HepG2 (cell line): ENCODE measurements around the gene PRICKLE2. TPM values are rescaled to one million over a fixed set of nuclear protein-coding genes. Genes with fewer than 3 reads are reported as not detected.

Source experiments
- CENPT ChIP-seq: sonication (generic); formaldehyde crosslinking; IDR thresholded peaks from 2 replicates; pipeline ENCODE4 v1.8.0; 2022; ENCODE audit warnings: low read depth, mild to moderate bottlenecking, moderate library complexity, missing genetic modification reagents
- CREB1 ChIP-seq, 2 experiments: fragments of 450-650 bp in 1 of 2; IDR thresholded peaks; 2 replicates each; pipeline ENCODE4 v1.6.1; 2016 to 2017; ENCODE audit warnings: control low read depth in 1 of 2, mild to moderate bottlenecking in 1 of 2, missing compliant biosample characterization in 1 of 2, missing genetic modification characterization in 1 of 2
- FOXP1 ChIP-seq, 2 experiments: fragments of 450-650 bp in 1 of 2; IDR thresholded peaks; 2 replicates each; pipeline ENCODE4 v1.6.1; 2017 to 2018; ENCODE audit warnings: antibody characterized with exemption in 1 of 2
- HDAC2 ChIP-seq: sonication (generic); formaldehyde crosslinking; IDR thresholded peaks from 2 replicates; pipeline ENCODE4 v1.4.0; 2020; ENCODE audit warnings: missing genetic modification reagents
- NR3C1 ChIP-seq: sonication (generic); formaldehyde crosslinking; IDR thresholded peaks from 2 replicates; pipeline ENCODE4 v1.4.0; 2020; ENCODE audit warnings: missing genetic modification reagents
- PHF20 ChIP-seq: sonication (generic); formaldehyde crosslinking; IDR thresholded peaks from 2 replicates; pipeline ENCODE4 v1.5.0; 2020; ENCODE audit warnings: mild to moderate bottlenecking, missing genetic modification reagents
- RBAK ChIP-seq: sonication (generic); formaldehyde crosslinking; IDR thresholded peaks from 2 replicates; pipeline ENCODE4 v1.5.1; 2020; ENCODE audit warnings: mild to moderate bottlenecking, missing genetic modification reagents
- TCF7 ChIP-seq: sonication (generic); IDR thresholded peaks from 2 replicates; pipeline ENCODE4 v1.6.1; 2016; ENCODE audit warnings: antibody characterized with exemption, low read depth
- ZEB1 ChIP-seq: IDR thresholded peaks from 2 replicates; pipeline ENCODE4 v1.6.1; 2012; ENCODE audit warnings: mild to moderate bottlenecking, low read depth, inconsistent platforms; ENCODE audit not compliant: insufficient replicate concordance
- ZKSCAN8 ChIP-seq: IDR thresholded peaks from 2 replicates; pipeline ENCODE4 v1.6.1; 2016; ENCODE audit warnings: borderline replicate concordance, missing genetic modification reagents, missing compliant biosample characterization
- ZNF337 ChIP-seq: sonication (generic); formaldehyde crosslinking; IDR thresholded peaks from 2 replicates; pipeline ENCODE4 v1.5.1; 2020; ENCODE audit warnings: missing genetic modification reagents, low read depth, mild to moderate bottlenecking, borderline replicate concordance
- ZNF496 ChIP-seq: sonication (generic); formaldehyde crosslinking; IDR thresholded peaks from 2 replicates; pipeline ENCODE4 v1.8.1; 2023; ENCODE audit warnings: mild to moderate bottlenecking, moderate library complexity, missing genetic modification reagents; ENCODE audit not compliant: insufficient replicate concordance
- polyA plus RNA-seq, 8 experiments: library from polyadenylated mRNA; depleted of rRNA in 3 of 8; stranded (reverse) in 7 of 8; unstranded in 1 of 8; fragments of >200 nt; fragmentation: Illumina TruSeq in 4 of 8; extraction: Trizol in 4 of 8; gene quantifications; 2 replicates each; pipeline versions ENCODE4 v1.2.1 to v1.2.3, GENCODE V29; 2011 to 2016; ENCODE audit warnings: low read depth in 4 of 8, missing spikeins in 1 of 8, mixed read lengths in 1 of 8; ENCODE audit not compliant: insufficient read depth in 1 of 8
- total RNA-seq, 5 experiments: library from RNA; depleted of rRNA; stranded (reverse); fragments of >200 nt; fragmentation: Illumina TruSeq; extraction: Trizol; gene quantifications; 2 replicates each; pipeline ENCODE4 v1.2.3, GENCODE V29; 2016; ENCODE audit warnings: low read depth in 1 of 5
- TF ChIP-seq, protein P1 (sequence below): sonication (generic); formaldehyde crosslinking; IDR thresholded peaks from 2 replicates; pipeline ENCODE4 v1.8.0; 2022; ENCODE audit warnings: mild to moderate bottlenecking, missing genetic modification reagents, borderline replicate concordance
- TF ChIP-seq, protein P2 (sequence below): sonication (generic); formaldehyde crosslinking; IDR thresholded peaks from 2 replicates; pipeline ENCODE4 v1.5.1; 2020; ENCODE audit warnings: mild to moderate bottlenecking, moderate library complexity, missing genetic modification reagents
- TF ChIP-seq, protein P3 (sequence below): sonication (generic); formaldehyde crosslinking; IDR thresholded peaks from 2 replicates; pipeline ENCODE4 v1.4.0; 2020; ENCODE audit warnings: missing genetic modification reagents
- TF ChIP-seq, protein P4 (sequence below): IDR thresholded peaks from 2 replicates; pipeline ENCODE4 v1.4.0; 2020; ENCODE audit warnings: mild to moderate bottlenecking, missing genetic modification reagents

PRICKLE2 gene
- total and polyA plus RNA-seq, 2 of the 13 experiments (the other 11 are each of a cell fraction or from before 2014, with no cell fraction given): 0.01 to 0.07 TPM

DNA sequence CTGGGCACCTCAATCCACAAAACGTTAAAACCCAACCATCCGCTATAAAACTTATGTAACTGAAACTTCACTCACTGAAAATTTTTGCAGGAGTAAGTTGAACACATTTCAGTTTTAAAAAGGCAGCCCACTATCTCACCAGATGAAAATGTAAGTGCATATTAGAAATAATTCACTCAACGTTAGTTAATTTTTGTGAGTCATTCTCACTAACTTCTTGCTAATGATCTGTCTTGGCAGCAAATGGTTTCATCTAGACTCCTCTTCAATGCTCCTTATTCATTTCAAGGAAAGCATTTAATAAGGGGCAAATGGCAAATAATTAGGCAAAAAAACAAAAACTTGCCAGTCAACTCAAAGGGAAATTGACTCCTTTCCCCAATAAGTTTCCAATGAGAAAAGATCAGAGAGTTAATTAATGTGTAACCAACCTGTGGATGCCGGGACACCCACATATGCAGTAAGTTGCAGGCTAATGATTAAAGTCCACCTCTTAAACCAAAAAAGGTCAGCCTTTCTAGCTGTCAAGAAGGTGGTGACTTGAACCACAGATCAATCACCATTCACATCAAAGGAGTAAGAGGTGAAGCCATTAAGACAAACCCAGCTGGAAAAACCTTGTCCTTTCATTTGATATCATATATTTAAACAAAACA is 22.9 kb upstream of the PRICKLE2 start (continued):
- TF ChIP-seq, protein P1, sequence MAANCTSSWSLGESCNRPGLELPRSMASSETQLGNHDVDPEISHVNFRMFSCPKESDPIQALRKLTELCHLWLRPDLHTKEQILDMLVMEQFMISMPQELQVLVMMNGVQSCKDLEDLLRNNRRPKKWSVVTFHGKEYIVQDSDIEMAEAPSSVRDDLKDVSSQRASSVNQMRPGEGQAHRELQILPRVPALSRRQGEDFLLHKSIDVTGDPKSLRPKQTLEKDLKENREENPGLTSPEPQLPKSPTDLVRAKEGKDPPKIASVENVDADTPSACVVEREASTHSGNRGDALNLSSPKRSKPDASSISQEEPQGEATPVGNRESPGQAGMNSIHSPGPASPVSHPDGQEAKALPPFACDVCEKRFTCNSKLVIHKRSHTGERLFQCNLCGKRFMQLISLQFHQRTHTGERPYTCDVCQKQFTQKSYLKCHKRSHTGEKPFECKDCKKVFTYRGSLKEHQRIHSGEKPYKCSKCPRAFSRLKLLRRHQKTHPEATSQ (CRISPR knock-in tag): no peak
- TF ChIP-seq ZNF337 (CRISPR knock-in tag): no peak
- TF ChIP-seq CENPT: no peak
- peak; percentile 83 for TF ChIP-seq TCF7
- TF ChIP-seq NR3C1: no peak
- no peak for TF ChIP-seq CREB1 (IDR thresholded peaks at IDR 0.05)
- TF ChIP-seq CREB1 (CRISPR knock-in tag; IDR thresholded peaks at IDR 0.05): peak; percentile 32; the same call in 1 of the 2 replicates
- TF ChIP-seq ZEB1: peak; percentile 33
- TF ChIP-seq, protein P2, sequence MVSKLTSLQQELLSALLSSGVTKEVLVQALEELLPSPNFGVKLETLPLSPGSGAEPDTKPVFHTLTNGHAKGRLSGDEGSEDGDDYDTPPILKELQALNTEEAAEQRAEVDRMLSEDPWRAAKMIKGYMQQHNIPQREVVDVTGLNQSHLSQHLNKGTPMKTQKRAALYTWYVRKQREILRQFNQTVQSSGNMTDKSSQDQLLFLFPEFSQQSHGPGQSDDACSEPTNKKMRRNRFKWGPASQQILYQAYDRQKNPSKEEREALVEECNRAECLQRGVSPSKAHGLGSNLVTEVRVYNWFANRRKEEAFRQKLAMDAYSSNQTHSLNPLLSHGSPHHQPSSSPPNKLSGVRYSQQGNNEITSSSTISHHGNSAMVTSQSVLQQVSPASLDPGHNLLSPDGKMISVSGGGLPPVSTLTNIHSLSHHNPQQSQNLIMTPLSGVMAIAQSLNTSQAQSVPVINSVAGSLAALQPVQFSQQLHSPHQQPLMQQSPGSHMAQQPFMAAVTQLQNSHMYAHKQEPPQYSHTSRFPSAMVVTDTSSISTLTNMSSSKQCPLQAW: peak; percentile 48; the same call in 1 of the 2 replicates
- TF ChIP-seq PHF20 (CRISPR knock-in tag): no peak
- TF ChIP-seq, protein P3, sequence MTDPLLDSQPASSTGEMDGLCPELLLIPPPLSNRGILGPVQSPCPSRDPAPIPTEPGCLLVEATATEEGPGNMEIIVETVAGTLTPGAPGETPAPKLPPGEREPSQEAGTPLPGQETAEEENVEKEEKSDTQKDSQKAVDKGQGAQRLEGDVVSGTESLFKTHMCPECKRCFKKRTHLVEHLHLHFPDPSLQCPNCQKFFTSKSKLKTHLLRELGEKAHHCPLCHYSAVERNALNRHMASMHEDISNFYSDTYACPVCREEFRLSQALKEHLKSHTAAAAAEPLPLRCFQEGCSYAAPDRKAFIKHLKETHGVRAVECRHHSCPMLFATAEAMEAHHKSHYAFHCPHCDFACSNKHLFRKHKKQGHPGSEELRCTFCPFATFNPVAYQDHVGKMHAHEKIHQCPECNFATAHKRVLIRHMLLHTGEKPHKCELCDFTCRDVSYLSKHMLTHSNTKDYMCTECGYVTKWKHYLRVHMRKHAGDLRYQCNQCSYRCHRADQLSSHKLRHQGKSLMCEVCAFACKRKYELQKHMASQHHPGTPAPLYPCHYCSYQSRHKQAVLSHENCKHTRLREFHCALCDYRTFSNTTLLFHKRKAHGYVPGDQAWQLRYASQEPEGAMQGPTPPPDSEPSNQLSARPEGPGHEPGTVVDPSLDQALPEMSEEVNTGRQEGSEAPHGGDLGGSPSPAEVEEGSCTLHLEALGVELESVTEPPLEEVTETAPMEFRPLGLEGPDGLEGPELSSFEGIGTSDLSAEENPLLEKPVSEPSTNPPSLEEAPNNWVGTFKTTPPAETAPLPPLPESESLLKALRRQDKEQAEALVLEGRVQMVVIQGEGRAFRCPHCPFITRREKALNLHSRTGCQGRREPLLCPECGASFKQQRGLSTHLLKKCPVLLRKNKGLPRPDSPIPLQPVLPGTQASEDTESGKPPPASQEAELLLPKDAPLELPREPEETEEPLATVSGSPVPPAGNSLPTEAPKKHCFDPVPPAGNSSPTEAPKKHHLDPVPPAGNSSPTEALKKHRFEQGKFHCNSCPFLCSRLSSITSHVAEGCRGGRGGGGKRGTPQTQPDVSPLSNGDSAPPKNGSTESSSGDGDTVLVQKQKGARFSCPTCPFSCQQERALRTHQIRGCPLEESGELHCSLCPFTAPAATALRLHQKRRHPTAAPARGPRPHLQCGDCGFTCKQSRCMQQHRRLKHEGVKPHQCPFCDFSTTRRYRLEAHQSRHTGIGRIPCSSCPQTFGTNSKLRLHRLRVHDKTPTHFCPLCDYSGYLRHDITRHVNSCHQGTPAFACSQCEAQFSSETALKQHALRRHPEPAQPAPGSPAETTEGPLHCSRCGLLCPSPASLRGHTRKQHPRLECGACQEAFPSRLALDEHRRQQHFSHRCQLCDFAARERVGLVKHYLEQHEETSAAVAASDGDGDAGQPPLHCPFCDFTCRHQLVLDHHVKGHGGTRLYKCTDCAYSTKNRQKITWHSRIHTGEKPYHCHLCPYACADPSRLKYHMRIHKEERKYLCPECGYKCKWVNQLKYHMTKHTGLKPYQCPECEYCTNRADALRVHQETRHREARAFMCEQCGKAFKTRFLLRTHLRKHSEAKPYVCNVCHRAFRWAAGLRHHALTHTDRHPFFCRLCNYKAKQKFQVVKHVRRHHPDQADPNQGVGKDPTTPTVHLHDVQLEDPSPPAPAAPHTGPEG (CRISPR knock-in tag): no peak
- TF ChIP-seq FOXP1 (IDR thresholded peaks at IDR 0.05): no peak
- peak; percentile 14; the same call in 1 of the 2 replicates for TF ChIP-seq FOXP1 (CRISPR knock-in tag; IDR thresholded peaks at IDR 0.05)
- TF ChIP-seq, protein P4, sequence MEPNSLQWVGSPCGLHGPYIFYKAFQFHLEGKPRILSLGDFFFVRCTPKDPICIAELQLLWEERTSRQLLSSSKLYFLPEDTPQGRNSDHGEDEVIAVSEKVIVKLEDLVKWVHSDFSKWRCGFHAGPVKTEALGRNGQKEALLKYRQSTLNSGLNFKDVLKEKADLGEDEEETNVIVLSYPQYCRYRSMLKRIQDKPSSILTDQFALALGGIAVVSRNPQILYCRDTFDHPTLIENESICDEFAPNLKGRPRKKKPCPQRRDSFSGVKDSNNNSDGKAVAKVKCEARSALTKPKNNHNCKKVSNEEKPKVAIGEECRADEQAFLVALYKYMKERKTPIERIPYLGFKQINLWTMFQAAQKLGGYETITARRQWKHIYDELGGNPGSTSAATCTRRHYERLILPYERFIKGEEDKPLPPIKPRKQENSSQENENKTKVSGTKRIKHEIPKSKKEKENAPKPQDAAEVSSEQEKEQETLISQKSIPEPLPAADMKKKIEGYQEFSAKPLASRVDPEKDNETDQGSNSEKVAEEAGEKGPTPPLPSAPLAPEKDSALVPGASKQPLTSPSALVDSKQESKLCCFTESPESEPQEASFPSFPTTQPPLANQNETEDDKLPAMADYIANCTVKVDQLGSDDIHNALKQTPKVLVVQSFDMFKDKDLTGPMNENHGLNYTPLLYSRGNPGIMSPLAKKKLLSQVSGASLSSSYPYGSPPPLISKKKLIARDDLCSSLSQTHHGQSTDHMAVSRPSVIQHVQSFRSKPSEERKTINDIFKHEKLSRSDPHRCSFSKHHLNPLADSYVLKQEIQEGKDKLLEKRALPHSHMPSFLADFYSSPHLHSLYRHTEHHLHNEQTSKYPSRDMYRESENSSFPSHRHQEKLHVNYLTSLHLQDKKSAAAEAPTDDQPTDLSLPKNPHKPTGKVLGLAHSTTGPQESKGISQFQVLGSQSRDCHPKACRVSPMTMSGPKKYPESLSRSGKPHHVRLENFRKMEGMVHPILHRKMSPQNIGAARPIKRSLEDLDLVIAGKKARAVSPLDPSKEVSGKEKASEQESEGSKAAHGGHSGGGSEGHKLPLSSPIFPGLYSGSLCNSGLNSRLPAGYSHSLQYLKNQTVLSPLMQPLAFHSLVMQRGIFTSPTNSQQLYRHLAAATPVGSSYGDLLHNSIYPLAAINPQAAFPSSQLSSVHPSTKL (CRISPR knock-in tag): peak; percentile 60
- no peak for TF ChIP-seq ZKSCAN8
- TF ChIP-seq HDAC2: peak; percentile 24; the same call in 1 of the 2 replicates
- TF ChIP-seq RBAK (CRISPR knock-in tag): no peak
- no peak for TF ChIP-seq ZNF496 (CRISPR knock-in tag)
